CD4-positive, alpha-beta T cell (primary cell): Measurements from ENCODE around the gene PARP16. TPM values are rescaled to one million over a fixed set of nuclear protein-coding genes. Genes with fewer than 3 reads are reported as not detected.

ENCODE experiments used
- ATAC-seq: fragments of 200-7000 bp; cut with Tn5 transposase; one replicate; pipeline ENCODE4 v1.10.0; 2022; ENCODE audit warnings: mild to moderate bottlenecking; ENCODE audit not compliant: poor library complexity
- CTCF ChIA-PET: fragments of 350-600 bp; sonication (Branson Sonifier 250); formaldehyde crosslinking; loops from one replicate; lab custom pipeline; 2021; ENCODE audit warnings: antibody characterized with exemption, inconsistent platforms; lab: Charles Lee
- POLR2A ChIA-PET: fragments of 350-600 bp; sonication (Branson Sonifier 250); formaldehyde crosslinking; loops from one replicate; lab custom pipeline; 2021; ENCODE audit warnings: antibody characterized with exemption, inconsistent platforms; lab: Charles Lee
- DNase-seq, 14 experiments: peaks; one replicate each; pipeline ENCODE4 v3.0.0-alpha.2; 2013 to 2020; ENCODE audit warnings: mixed read lengths in 2 of 14
- H3K27ac ChIP-seq, 2 donors: one replicate each; pipeline versions ENCODE4 v1.5.1 to v1.7.0; 2013; ENCODE audit warnings: low read length in 2 of 2, low read depth in 1 of 2, mild to moderate bottlenecking in 1 of 2
- H3K27me3 ChIP-seq, 2 experiments: 1 replicate in 1 of 2; 2 replicates in 1 of 2; pipeline versions ENCODE4 v1.6.1 to v1.7.0; 2013; ENCODE audit warnings: low read length in 2 of 2, control low read depth in 1 of 2, mild to moderate bottlenecking in 1 of 2, moderate library complexity in 1 of 2; ENCODE audit not compliant: insufficient read depth in 2 of 2, control insufficient read depth in 1 of 2
- H3K36me3 ChIP-seq: one replicate; pipeline ENCODE4 v1.6.1; 2013; ENCODE audit warnings: low read length, control low read depth; ENCODE audit not compliant: insufficient read depth
- H3K4me1 ChIP-seq: one replicate; pipeline ENCODE4 v1.6.1; 2013; ENCODE audit warnings: low read length, control low read depth; ENCODE audit not compliant: insufficient read depth
- H3K4me3 ChIP-seq: one replicate; pipeline ENCODE4 v1.5.1; 2013; ENCODE audit warnings: mild to moderate bottlenecking, low read length, moderate library complexity
- H3K9me3 ChIP-seq, 2 experiments: 1 replicate in 1 of 2; 2 replicates in 1 of 2; pipeline versions ENCODE4 v1.6.1 to v1.7.0; 2013; ENCODE audit warnings: low read length in 2 of 2, mild to moderate bottlenecking in 2 of 2, control low read depth in 1 of 2, moderate library complexity in 1 of 2; ENCODE audit not compliant: control insufficient read depth in 1 of 2, insufficient read depth in 1 of 2
- H3K27ac Mint-ChIP-seq: one replicate; pipeline ENCODE4 v1.8.0; 2020; ENCODE audit warnings: mixed read lengths
- H3K27me3 Mint-ChIP-seq: one replicate; pipeline ENCODE4 v1.8.0; 2021; ENCODE audit warnings: mixed read lengths
- H3K36me3 Mint-ChIP-seq: one replicate; pipeline ENCODE4 v1.8.0; 2021; ENCODE audit warnings: low read depth, mixed read lengths
- H3K4me1 Mint-ChIP-seq: one replicate; pipeline ENCODE4 v1.8.0; 2021; ENCODE audit warnings: low read depth, mixed read lengths
- H3K4me3 Mint-ChIP-seq: one replicate; pipeline ENCODE4 v1.8.0; 2020; ENCODE audit warnings: mild to moderate bottlenecking, mixed read lengths
- H3K9me3 Mint-ChIP-seq: one replicate; pipeline ENCODE4 v1.8.0; 2020; ENCODE audit warnings: mixed read lengths
- intact Hi-C, 2 experiments: fragments of 100-400 bp; cut with DNase I in 1 of 2; cut with micrococcal nuclease in 1 of 2; formaldehyde crosslinking; loops; one replicate each; pipeline versions ENCODE4 v1.15.1 to v1.9.0; 2023 to 2025; cut with DNase I, micrococcal nuclease
- total RNA-seq, 174 experiments: library from RNA in 2 of 174; stranded (reverse) in 2 of 174; gene quantifications; one replicate each; pipeline ENCODE4 v1.2.3 and lab custom pipeline; 2021 to 2026
- TF ChIP-seq, protein P1 (sequence below): fragments of 200-600 bp; IDR thresholded peaks from one replicate; pipeline ENCODE4 v1.8.0; 2022; ENCODE audit warnings: antibody characterized with exemption, mild to moderate bottlenecking

PARP16 gene
- total RNA-seq, 2 experiments from 2014 or later = 11.3 to 12.9 TPM

DNA sequence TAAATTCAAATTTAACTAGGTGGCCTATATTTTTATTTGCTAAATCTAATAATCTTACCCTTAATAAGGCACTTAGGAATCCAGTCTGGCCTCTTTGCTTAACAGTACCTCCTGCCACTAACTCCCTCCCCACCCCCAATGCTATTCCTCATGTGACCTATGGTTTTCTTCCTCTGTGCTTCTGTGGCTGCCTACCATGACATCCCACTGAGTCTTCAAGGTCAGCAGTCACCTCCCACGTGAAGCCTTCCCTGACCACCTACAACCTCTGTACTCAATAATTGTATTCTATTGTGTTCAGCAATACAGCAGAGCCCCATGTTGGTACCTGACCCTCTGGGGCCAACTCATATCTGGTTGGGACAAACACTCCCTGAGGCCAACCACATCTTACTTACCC lies 9.7 kb downstream of the PARP16 start:
- ChIA-PET POLR2A (interaction anchor here (1.4 to 2.0 kb wide), 2 partner anchors 10 to 28 kb away, joined by 4 to 12 read pairs; partner anchors contain the start of genes PARP16 and RNU5B-1), CTCF (interaction anchor here (1.6 to 1.9 kb wide), 2 partner anchors 10 to 20 kb away, joined by 5 to 6 read pairs; partner anchors contain the start of gene PARP16)
- ATAC-seq (no peak), DNase-seq (no peak)
- Histone ChIP-seq H3K4me3 (no peak overlapping the region), H3K9me3 (no peaks in the 10 kb centered on the region), H3K4me1 (peaks cover 22% of the 10 kb centered on the region), H3K36me3 (peaks cover 6% of the 10 kb centered on the region), H3K27me3 (no peaks in the 10 kb centered on the region), H3K27ac (no peak overlapping the region)
- TF ChIP-seq, protein P1, sequence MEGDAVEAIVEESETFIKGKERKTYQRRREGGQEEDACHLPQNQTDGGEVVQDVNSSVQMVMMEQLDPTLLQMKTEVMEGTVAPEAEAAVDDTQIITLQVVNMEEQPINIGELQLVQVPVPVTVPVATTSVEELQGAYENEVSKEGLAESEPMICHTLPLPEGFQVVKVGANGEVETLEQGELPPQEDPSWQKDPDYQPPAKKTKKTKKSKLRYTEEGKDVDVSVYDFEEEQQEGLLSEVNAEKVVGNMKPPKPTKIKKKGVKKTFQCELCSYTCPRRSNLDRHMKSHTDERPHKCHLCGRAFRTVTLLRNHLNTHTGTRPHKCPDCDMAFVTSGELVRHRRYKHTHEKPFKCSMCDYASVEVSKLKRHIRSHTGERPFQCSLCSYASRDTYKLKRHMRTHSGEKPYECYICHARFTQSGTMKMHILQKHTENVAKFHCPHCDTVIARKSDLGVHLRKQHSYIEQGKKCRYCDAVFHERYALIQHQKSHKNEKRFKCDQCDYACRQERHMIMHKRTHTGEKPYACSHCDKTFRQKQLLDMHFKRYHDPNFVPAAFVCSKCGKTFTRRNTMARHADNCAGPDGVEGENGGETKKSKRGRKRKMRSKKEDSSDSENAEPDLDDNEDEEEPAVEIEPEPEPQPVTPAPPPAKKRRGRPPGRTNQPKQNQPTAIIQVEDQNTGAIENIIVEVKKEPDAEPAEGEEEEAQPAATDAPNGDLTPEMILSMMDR = no peak
- intact Hi-C loops = no loop called here
- Mint-ChIP-seq H3K27ac (peak overlapping the region; percentile 62), H3K9me3 (no peaks in the 10 kb centered on the region), H3K36me3 (peaks cover 29% of the 10 kb centered on the region), H3K27me3 (no peaks in the 10 kb centered on the region), H3K4me1 (peaks cover 58% of the 10 kb centered on the region), H3K4me3 (no peak overlapping the region)

DNA sequence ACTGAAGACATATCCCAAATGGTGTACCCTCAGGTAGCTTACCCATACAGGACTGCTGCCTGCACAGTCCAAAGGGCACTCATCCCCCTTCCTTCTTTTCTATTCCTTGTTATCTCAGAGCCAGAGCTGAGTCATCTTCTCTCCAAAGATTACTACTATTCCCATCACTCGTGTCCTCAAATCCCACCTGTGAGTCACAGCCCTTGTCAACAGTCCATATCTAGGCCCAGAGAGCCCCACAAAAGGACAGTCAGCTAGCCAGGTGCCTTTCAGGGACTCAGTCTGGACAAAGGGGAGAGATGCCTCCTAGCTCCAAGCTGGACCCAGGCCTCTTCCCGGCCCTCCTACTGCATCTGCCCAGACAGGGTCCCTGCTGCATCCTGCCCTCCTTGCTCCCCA lies 11.0 kb downstream of the PARP16 start:
- Mint-ChIP-seq H3K27me3 (no peaks in the 10 kb centered on the region), H3K36me3 (peaks cover 35% of the 10 kb centered on the region), H3K9me3 (no peaks in the 10 kb centered on the region), H3K27ac (peak overlapping the region; percentile 77), H3K4me3 (no peak overlapping the region), H3K4me1 (peaks cover 52% of the 10 kb centered on the region)
- TF ChIP-seq, protein P1 = no peak
- POLR2A ChIA-PET = interaction anchor here (1.1 to 2.2 kb wide), 4 partner anchors 10 to 29 kb away, joined by 5 to 25 read pairs (median 11); partner anchors contain the start of genes PARP16 and RNU5B-1
- intact Hi-C loops = no loop called here
- CTCF ChIA-PET = interaction anchor here (1.9 kb wide), 1 partner anchor 22 kb away, joined by 6 read pairs; no protein-coding TSS in a partner anchor
- Histone ChIP-seq H3K4me3 (no peak overlapping the region), H3K36me3 (peaks cover 7% of the 10 kb centered on the region), H3K9me3 (no peaks in the 10 kb centered on the region), H3K27ac (peak overlapping the region in 1 of 2 donors; percentile 48), H3K4me1 (peaks cover 22% of the 10 kb centered on the region), H3K27me3 (no peaks in the 10 kb centered on the region)
- no peak for DNase-seq
- ATAC-seq = no peak

- Histone ChIP-seq H3K27ac (peak overlapping the region in 1 of 2 donors; percentile 48), H3K36me3 (peaks cover 13% of the 10 kb centered on the region), H3K4me3 (no peak overlapping the region), H3K4me1 (peaks cover 20% of the 10 kb centered on the region), H3K9me3 (no peaks in the 10 kb centered on the region), H3K27me3 (no peaks in the 10 kb centered on the region)
- peak overlapping the region; percentile 77 for H3K27ac Mint-ChIP-seq
- H3K4me1 Mint-ChIP-seq = peaks cover 51% of the 10 kb centered on the region
- no peaks in the 10 kb centered on the region for H3K27me3 Mint-ChIP-seq
- TF ChIP-seq, protein P1 = no peak
- CTCF ChIA-PET = interaction anchor here (1.2 to 1.9 kb wide), 2 partner anchors 22 to 49 kb away, joined by 3 to 6 read pairs; no protein-coding TSS in a partner anchor
- POLR2A ChIA-PET = interaction anchor here (1.1 to 2.2 kb wide), 4 partner anchors 11 to 30 kb away, joined by 5 to 25 read pairs (median 11); partner anchors contain the start of genes PARP16 and RNU5B-1
- ATAC-seq (peak; percentile 82), DNase-seq (peak in 2 of 14 experiments; percentile 14 to 51)
- H3K36me3 Mint-ChIP-seq = peaks cover 40% of the 10 kb centered on the region
- intact Hi-C loops = no loop called here
- peak overlapping the region; percentile 17 for H3K4me3 Mint-ChIP-seq
- no peaks in the 10 kb centered on the region for H3K9me3 Mint-ChIP-seq
Observed at GRCh38 chr15:65275104-65275727, 11.5 kb downstream of the PARP16 start.
